IMR-90 (cell line): ENCODE results near the gene GABRB1. TPM values are rescaled to one million over a fixed set of nuclear protein-coding genes. Genes with fewer than 3 reads are reported as not detected.

Experiments
- ATAC-seq: fragments of 200-7000 bp; cut with Tn5 transposase; 2 replicates; pipeline ENCODE4 v1.9.1; 2020; ENCODE audit warnings: low read depth, mild to moderate bottlenecking, moderate library complexity
- BruUV-seq: library from RNA; stranded (reverse); fragments of 400-500 nt; replicated peaks from 2 replicates; lab custom pipeline; 2021; lab: Mats Ljungman, UMichigan
- CTCF ChIA-PET: fragments of 300-600 bp; formaldehyde crosslinking; extraction: SDS; loops from one replicate; lab custom pipeline; 2021; ENCODE audit warnings: antibody characterized with exemption; lab: Yijun Ruan, JAX
- POLR2A ChIA-PET: fragments of 300-600 bp; sonication (Branson Sonifier 250); formaldehyde crosslinking; loops from one replicate; lab custom pipeline; 2022; ENCODE audit warnings: antibody characterized with exemption; ENCODE audit not compliant: unreplicated experiment; lab: Charles Lee
- DNase-seq: peaks from one replicate; pipeline ENCODE4 v3.0.0; 2013
- H2AFZ ChIP-seq: replicated peaks from 2 replicates; pipeline ENCODE3; 2013; ENCODE audit warnings: low read length, mild to moderate bottlenecking; ENCODE audit not compliant: poor library complexity
- H2AK5ac ChIP-seq: 2 replicates; pipeline ENCODE4 v1.6.1; 2013; ENCODE audit warnings: low read depth, low read length, inconsistent platforms
- H2AK9ac ChIP-seq: replicated peaks from 2 replicates; pipeline ENCODE3; 2013; ENCODE audit warnings: mild to moderate bottlenecking, low read depth, low read length, moderate library complexity; ENCODE audit not compliant: poor library complexity
- H2BK120ac ChIP-seq: 2 replicates; pipeline ENCODE4 v1.6.1; 2013; ENCODE audit warnings: low read depth, low read length, inconsistent platforms
- H2BK15ac ChIP-seq: 3 replicates; pipeline ENCODE4 v1.6.1; 2013; ENCODE audit warnings: low read depth, low read length, inconsistent platforms
- H2BK20ac ChIP-seq: 2 replicates; pipeline ENCODE4 v1.6.1; 2013; ENCODE audit warnings: low read depth, mild to moderate bottlenecking, inconsistent platforms, low read length, moderate library complexity
- H2BK5ac ChIP-seq: 2 replicates; pipeline ENCODE4 v1.6.1; 2013; ENCODE audit warnings: mild to moderate bottlenecking, low read depth, low read length, inconsistent platforms; ENCODE audit not compliant: poor library complexity, severe bottlenecking
- H3K14ac ChIP-seq: replicated peaks from 2 replicates; pipeline ENCODE4 v1.6.1; 2013; ENCODE audit warnings: low read depth, low read length, inconsistent platforms
- H3K18ac ChIP-seq: 2 replicates; pipeline ENCODE4 v1.6.1; 2013; ENCODE audit warnings: low read depth, low read length, control low read depth
- H3K23ac ChIP-seq: 2 replicates; pipeline ENCODE4 v1.6.1; 2013; ENCODE audit warnings: low read depth, low read length, inconsistent platforms
- H3K27ac ChIP-seq: 2 replicates; pipeline ENCODE4 v1.5.1; 2013; ENCODE audit warnings: mild to moderate bottlenecking, control low read depth, low read length; ENCODE audit not compliant: insufficient read depth
- H3K27me3 ChIP-seq: 2 replicates; pipeline ENCODE4 v1.6.1; 2013; ENCODE audit warnings: low read length; ENCODE audit not compliant: control insufficient read depth, insufficient read depth
- H3K36me3 ChIP-seq: 2 replicates; pipeline ENCODE4 v1.6.1; 2013; ENCODE audit warnings: low read length, mixed read lengths; ENCODE audit not compliant: control insufficient read depth, insufficient read depth
- H3K4ac ChIP-seq: 2 replicates; pipeline ENCODE4 v1.6.1; 2013; ENCODE audit warnings: low read depth, low read length, inconsistent platforms
- H3K4me1 ChIP-seq: 2 replicates; pipeline ENCODE4 v1.6.1; 2013; ENCODE audit warnings: low read length, mixed read lengths; ENCODE audit not compliant: control insufficient read depth, insufficient read depth
- H3K4me2 ChIP-seq: 2 replicates; pipeline ENCODE4 v1.6.1; 2013; ENCODE audit warnings: low read depth, mild to moderate bottlenecking, control low read depth, low read length, moderate library complexity
- H3K4me3 ChIP-seq: 2 replicates; pipeline ENCODE4 v1.5.1; 2013; ENCODE audit warnings: low read depth, mild to moderate bottlenecking, control low read depth, low read length, moderate library complexity; ENCODE audit not compliant: insufficient read depth
- H3K56ac ChIP-seq: 2 replicates; pipeline ENCODE4 v1.6.1; 2013; ENCODE audit warnings: low read length, inconsistent platforms; ENCODE audit not compliant: insufficient read depth; ENCODE audit errors: extremely low read depth
- H3K79me1 ChIP-seq, 2 experiments: 2 replicates each; pipeline ENCODE4 v1.6.1; 2013; ENCODE audit warnings: low read length in 2 of 2, inconsistent platforms in 1 of 2, low read depth in 1 of 2
- H3K9ac ChIP-seq: 2 replicates; pipeline ENCODE4 v1.6.1; 2013; ENCODE audit warnings: low read depth, low read length, control low read depth
- H3K9me1 ChIP-seq: 2 replicates; pipeline ENCODE4 v1.6.1; 2013; ENCODE audit warnings: low read length, inconsistent platforms; ENCODE audit not compliant: insufficient read depth
- H3K9me3 ChIP-seq: 2 replicates; pipeline ENCODE4 v1.6.1; 2013; ENCODE audit warnings: low read length; ENCODE audit not compliant: control insufficient read depth, insufficient read depth
- H4K20me1 ChIP-seq: 2 replicates; pipeline ENCODE4 v1.6.1; 2013; ENCODE audit warnings: low read length, inconsistent platforms; ENCODE audit not compliant: insufficient read depth
- H4K5ac ChIP-seq: 2 replicates; pipeline ENCODE4 v1.6.1; 2013; ENCODE audit warnings: mild to moderate bottlenecking, low read depth, low read length, control low read depth
- H4K8ac ChIP-seq, 2 experiments: 2 replicates each; pipeline ENCODE4 v1.6.1; 2013; ENCODE audit warnings: low read depth in 2 of 2, low read length in 2 of 2, control low read depth in 1 of 2, inconsistent platforms in 1 of 2
- H4K91ac ChIP-seq: 2 replicates; pipeline ENCODE4 v1.6.1; 2013; ENCODE audit warnings: low read depth, low read length, inconsistent platforms; ENCODE audit not compliant: insufficient read depth
- BHLHE40 ChIP-seq: fragments of 150-350 bp; IDR thresholded peaks from 2 replicates; pipeline ENCODE4 v1.6.1; 2016; ENCODE audit warnings: mild to moderate bottlenecking, low read depth, low read length
- CEBPB ChIP-seq: IDR thresholded peaks from 2 replicates; pipeline ENCODE4 v1.6.1; 2012; ENCODE audit warnings: low read depth, low read length, improper control_type of control experiment
- CHD1 ChIP-seq: IDR thresholded peaks from 2 replicates; pipeline ENCODE4 v1.6.1; 2012; ENCODE audit warnings: low read depth, low read length, improper control_type of control experiment
- CTCF ChIP-seq: conservative IDR thresholded peaks from 2 replicates; pipeline ENCODE4 v1.5.1; 2012; ENCODE audit warnings: mild to moderate bottlenecking, low read depth, low read length, improper control_type of control experiment
- FOS ChIP-seq: fragments of 150-350 bp; IDR thresholded peaks from 2 replicates; pipeline ENCODE4 v1.6.1; 2016; ENCODE audit warnings: low read depth, low read length
- MAFK ChIP-seq: IDR thresholded peaks from 2 replicates; pipeline ENCODE4 v1.6.1; 2012; ENCODE audit warnings: low read depth, low read length, improper control_type of control experiment
- MAZ ChIP-seq: IDR thresholded peaks from 2 replicates; pipeline ENCODE4 v1.6.1; 2012; ENCODE audit warnings: low read depth, mild to moderate bottlenecking, low read length, improper control_type of control experiment, moderate library complexity, borderline replicate concordance
- MXI1 ChIP-seq: IDR thresholded peaks from 2 replicates; pipeline ENCODE4 v1.6.1; 2012; ENCODE audit warnings: low read depth, mild to moderate bottlenecking, low read length, moderate library complexity, borderline replicate concordance
- NFE2L2 ChIP-seq: fragments of 150-350 bp; IDR thresholded peaks from 2 replicates; pipeline ENCODE4 v1.6.1; 2016; ENCODE audit warnings: low read depth, mild to moderate bottlenecking, low read length
- POLR2A ChIP-seq: IDR thresholded peaks from 2 replicates; pipeline ENCODE4 v1.6.1; 2012; ENCODE audit warnings: mild to moderate bottlenecking, low read depth, low read length
- RAD21 ChIP-seq: IDR thresholded peaks from 2 replicates; pipeline ENCODE4 v1.6.1; 2012; ENCODE audit warnings: low read length, improper control_type of control experiment
- RCOR1 ChIP-seq: IDR thresholded peaks from 2 replicates; pipeline ENCODE4 v1.6.1; 2012; ENCODE audit warnings: mild to moderate bottlenecking, low read length, improper control_type of control experiment; ENCODE audit not compliant: insufficient replicate concordance
- RFX5 ChIP-seq: IDR thresholded peaks from 2 replicates; pipeline ENCODE4 v1.8.0; 2012; ENCODE audit warnings: low read depth, mild to moderate bottlenecking, low read length, moderate library complexity
- SMC3 ChIP-seq: fragments of 150-350 bp; IDR thresholded peaks from 2 replicates; pipeline ENCODE4 v1.6.1; 2016; ENCODE audit warnings: low read depth, mild to moderate bottlenecking, antibody characterized with exemption, low read length, moderate library complexity
- USF2 ChIP-seq: fragments of 150-350 bp; IDR thresholded peaks from 2 replicates; pipeline ENCODE4 v1.6.1; 2017; ENCODE audit warnings: mild to moderate bottlenecking, antibody characterized with exemption, low read length, low read depth
- dilution Hi-C: fragments of 300-500 bp; cut with HindIII; formaldehyde crosslinking; loops from one replicate; pipeline ENCODE4 v1.14.3; 2018; ENCODE audit warnings: low sequenced_read_pairs; ENCODE audit not compliant: unreplicated experiment
- in situ Hi-C: fragments of 300-500 bp; cut with MboI; formaldehyde crosslinking; loops from 3 replicates; pipeline ENCODE4 v1.14.3; 2019; ENCODE audit warnings: low sequenced_read_pairs, inconsistent platforms, mixed read lengths
- intact Hi-C: fragments of 100-400 bp; cut with micrococcal nuclease; formaldehyde crosslinking; loops from 2 replicates; pipeline ENCODE4 v1.10.0; 2022
- polyA plus RNA-seq, 3 experiments: library from polyadenylated mRNA; depleted of rRNA; stranded (reverse); fragments of >200 nt; gene quantifications; 2 replicates each; pipeline ENCODE4 v1.2.3, GENCODE V29; 2012; ENCODE audit warnings: low replicate concordance in 1 of 3
- total RNA-seq: library from RNA; depleted of rRNA; stranded (reverse); fragments of >200 nt; gene quantifications from 2 replicates; pipeline ENCODE4 v1.2.3, GENCODE V29; 2012
- TF ChIP-seq, protein P1 (sequence below): fragments of 150-350 bp; IDR thresholded peaks from 2 replicates; pipeline ENCODE4 v1.6.1; 2016; ENCODE audit warnings: low read depth, mild to moderate bottlenecking, low read length, moderate library complexity, borderline replicate concordance

The GABRB1 gene
- total and polyA plus RNA-seq, 2 of the 4 experiments (the other 2 are of a cell fraction): 4.7 to 16.1 TPM

DNA sequence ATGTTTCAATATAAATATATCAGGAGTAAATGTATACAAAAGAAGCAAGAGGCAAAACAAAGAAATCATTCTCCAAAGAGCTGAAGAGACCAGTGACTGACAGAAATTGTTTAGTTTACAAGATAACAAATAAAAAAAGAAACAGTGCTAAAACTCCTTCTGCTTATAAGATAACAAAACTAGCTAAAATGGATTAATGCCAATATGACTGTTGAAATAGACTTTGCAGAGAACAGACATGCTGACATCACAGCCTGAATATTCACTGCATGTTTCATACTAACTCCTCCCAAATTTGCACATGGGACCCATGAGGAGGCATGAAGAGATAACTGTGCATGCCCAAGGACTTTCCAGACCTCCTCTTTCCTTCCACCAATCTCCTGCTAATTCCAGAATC lies 31.8 kb upstream of the GABRB1 start:
- Histone ChIP-seq H2AK5ac (no peak overlapping the region), H3K14ac (no peak overlapping the region), H3K4me1 (no peaks in the 10 kb centered on the region), H3K79me1 (no peaks in the 10 kb centered on the region), H2AFZ (no peak overlapping the region), H3K9ac (no peak overlapping the region), H3K27ac (no peak overlapping the region), H3K27me3 (peaks cover 6% of the 10 kb centered on the region), H4K8ac (no peak overlapping the region), H2BK15ac (no peak overlapping the region), H3K4ac (no peak overlapping the region), H3K9me1 (no peaks in the 10 kb centered on the region), H2BK20ac (no peak overlapping the region), H2BK120ac (no peak overlapping the region), H3K4me3 (no peak overlapping the region), H3K9me3 (no peaks in the 10 kb centered on the region), H2BK5ac (no peak overlapping the region), H3K4me2 (no peak overlapping the region), H4K91ac (no peak overlapping the region), H4K20me1 (no peaks in the 10 kb centered on the region), H3K23ac (no peak overlapping the region), H3K18ac (no peak overlapping the region), H2AK9ac (no peak overlapping the region), H3K56ac (no peak overlapping the region), H4K5ac (no peak overlapping the region), H3K36me3 (no peaks in the 10 kb centered on the region)
- peak; percentile 44 for ATAC-seq
- TF ChIP-seq CEBPB (no peak), NFE2L2 (no peak), CHD1 (no peak), MAZ (no peak), RFX5 (no peak), MXI1 (no peak), POLR2A (no peak), RCOR1 (no peak), MAFK (no peak), RAD21 (no peak), USF2 (no peak), CTCF (no peak), SMC3 (no peak), BHLHE40 (no peak), FOS (no peak)
- TF ChIP-seq, protein P1, sequence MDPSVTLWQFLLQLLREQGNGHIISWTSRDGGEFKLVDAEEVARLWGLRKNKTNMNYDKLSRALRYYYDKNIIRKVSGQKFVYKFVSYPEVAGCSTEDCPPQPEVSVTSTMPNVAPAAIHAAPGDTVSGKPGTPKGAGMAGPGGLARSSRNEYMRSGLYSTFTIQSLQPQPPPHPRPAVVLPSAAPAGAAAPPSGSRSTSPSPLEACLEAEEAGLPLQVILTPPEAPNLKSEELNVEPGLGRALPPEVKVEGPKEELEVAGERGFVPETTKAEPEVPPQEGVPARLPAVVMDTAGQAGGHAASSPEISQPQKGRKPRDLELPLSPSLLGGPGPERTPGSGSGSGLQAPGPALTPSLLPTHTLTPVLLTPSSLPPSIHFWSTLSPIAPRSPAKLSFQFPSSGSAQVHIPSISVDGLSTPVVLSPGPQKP: no peak
- dilution Hi-C loops (no loop called here), intact Hi-C loops (no loop called here), in situ Hi-C loops (no loop called here)
- DNase-seq: peak; percentile 80
- ChIA-PET CTCF (interaction anchor here (1.2 kb wide), 1 partner anchor 33 kb away, joined by 3 read pairs; no protein-coding TSS in a partner anchor), POLR2A (no interaction called here)
- BruUV-seq: no TSS peak
